ENCODE measurements around the gene ANLN.

ANLN gene

GRCh38 chr7:36484265-36484664, 94.6 kb downstream of the ANLN start:
- ChIA-PET POLR2A (no interaction called here), CTCF (interaction anchor here (0.8 to 8.0 kb wide), 3 partner anchors 483 to 715 kb away, joined by 3 to 98 read pairs (median 76); no protein-coding TSS in a partner anchor)
- Histone ChIP-seq H3K4me3 (ENCODE audit: low read depth, low read length) (no peak overlapping the region), H3K9me3 (ENCODE audit: control insufficient read depth, insufficient read depth, low read depth, low read length) (no peaks in the 10 kb centered on the region), H3K27ac (ENCODE audit: extremely low read depth, low read depth, low read length) (no peak overlapping the region), H3K36me3 (ENCODE audit: control insufficient read depth in 2 of 2, insufficient read depth in 1 of 2, low read length in 2 of 2) (no peaks in the 10 kb centered on the region), H3K4me1 (ENCODE audit: control insufficient read depth, insufficient read depth, low read length) (no peaks in the 10 kb centered on the region)
- TF ChIP-seq ZBTB20 (tag by site-specific recombination; IDR thresholded peaks at IDR 0.05): no peak
- TF ChIP-seq ZNF561 (tag by site-specific recombination; IDR thresholded peaks at IDR 0.05; ENCODE audit: borderline replicate concordance): no peak
- no peak for TF ChIP-seq ZNF391 (tag by site-specific recombination; IDR thresholded peaks at IDR 0.05; ENCODE audit: borderline replicate concordance, low read depth)
- no peak for TF ChIP-seq FEZF1 (tag by site-specific recombination; IDR thresholded peaks at IDR 0.05)

GRCh38 chr7:36486336-36486735, 96.7 kb downstream of the ANLN start:
- TF ChIP-seq ZNF394 (tag by site-specific recombination; IDR thresholded peaks at IDR 0.05; ENCODE audit: borderline replicate concordance): no peak
- no peak for TF ChIP-seq KLF1 (tag by site-specific recombination; IDR thresholded peaks at IDR 0.05)
- TF ChIP-seq ELK4 (IDR thresholded peaks at IDR 0.05; ENCODE audit: borderline replicate concordance, low read depth, low read length): no peak
- TF ChIP-seq ZNF701 (tag by site-specific recombination; IDR thresholded peaks at IDR 0.05): no peak
- TF ChIP-seq ZBTB10 (tag by site-specific recombination; IDR thresholded peaks at IDR 0.05): no peak
- no peak for TF ChIP-seq ZNF433 (tag by site-specific recombination; IDR thresholded peaks at IDR 0.05; ENCODE audit: low read depth)
- no peak for TF ChIP-seq ZNF26 (tag by site-specific recombination; IDR thresholded peaks at IDR 0.05)
- TF ChIP-seq ZNF670 (tag by site-specific recombination; IDR thresholded peaks at IDR 0.05; ENCODE audit: low read depth): no peak
- TF ChIP-seq ZNF114 (tag by site-specific recombination; IDR thresholded peaks at IDR 0.05): no peak
- TF ChIP-seq SP7 (tag by site-specific recombination; IDR thresholded peaks at IDR 0.05): no peak
- no peak for TF ChIP-seq GLI4 (tag by site-specific recombination; IDR thresholded peaks at IDR 0.05)
- TF ChIP-seq ZNF24 (tag by site-specific recombination; IDR thresholded peaks at IDR 0.05): no peak
- no peak for TF ChIP-seq KLF9 (tag by site-specific recombination; IDR thresholded peaks at IDR 0.05; ENCODE audit: low read depth)
- TF ChIP-seq SCRT1 (tag by site-specific recombination; IDR thresholded peaks at IDR 0.05; ENCODE audit: borderline replicate concordance): no peak
- no peak for TF ChIP-seq ZNF830 (tag by site-specific recombination; IDR thresholded peaks at IDR 0.05; ENCODE audit: low read depth)
- TF ChIP-seq ZNF214 (tag by site-specific recombination; IDR thresholded peaks at IDR 0.05; ENCODE audit: borderline replicate concordance): no peak
- no peak for TF ChIP-seq ZNF16 (tag by site-specific recombination; IDR thresholded peaks at IDR 0.05; ENCODE audit: low read depth)
- TF ChIP-seq HOXA7 (CRISPR knock-in tag; IDR thresholded peaks at IDR 0.05; ENCODE audit: borderline replicate concordance): no peak
- TF ChIP-seq TCF7L2 (IDR thresholded peaks at IDR 0.05; ENCODE audit: borderline replicate concordance, low read depth, low read length): no peak
- TF ChIP-seq ZNF302 (tag by site-specific recombination; IDR thresholded peaks at IDR 0.05; ENCODE audit: low read depth): no peak
- POLR2A ChIA-PET: no interaction called here
- Histone ChIP-seq H3K4me1 (ENCODE audit: control insufficient read depth, insufficient read depth, low read length) (no peaks in the 10 kb centered on the region), H3K4me3 (ENCODE audit: low read depth, low read length) (no peak overlapping the region), H3K9me3 (ENCODE audit: control insufficient read depth, insufficient read depth, low read depth, low read length) (no peaks in the 10 kb centered on the region), H3K27ac (ENCODE audit: extremely low read depth, low read depth, low read length) (no peak overlapping the region), H3K36me3 (ENCODE audit: control insufficient read depth in 2 of 2, insufficient read depth in 1 of 2, low read length in 2 of 2) (no peaks in the 10 kb centered on the region)
- CTCF ChIA-PET: interaction anchor here (1.0 to 8.0 kb wide), 7 partner anchors 37 to 712 kb away, joined by 3 to 111 read pairs (median 4); no protein-coding TSS in a partner anchor

Data from HEK293 (cell line).